Ishikawa (cell line): ENCODE data around the gene TXNRD3.

Experiments used
- CEBPB ChIP-seq: IDR thresholded peaks from 2 replicates; pipeline ENCODE4 v1.6.1; 2012
- CREB1 ChIP-seq: IDR thresholded peaks from 2 replicates; pipeline ENCODE4 v1.6.1; 2012; ENCODE audit warnings: low read depth
- EGR1 ChIP-seq: IDR thresholded peaks from 2 replicates; pipeline ENCODE4 v1.6.1; 2012
- EP300 ChIP-seq: IDR thresholded peaks from 2 replicates; pipeline ENCODE4 v1.6.1; 2012; ENCODE audit warnings: borderline replicate concordance
- FOXM1 ChIP-seq: IDR thresholded peaks from 2 replicates; pipeline ENCODE4 v1.6.1; 2012; ENCODE audit warnings: low read depth, borderline replicate concordance
- MAX ChIP-seq: IDR thresholded peaks from 2 replicates; pipeline ENCODE4 v1.6.1; 2012
- NFIC ChIP-seq: IDR thresholded peaks from 2 replicates; pipeline ENCODE4 v1.6.1; 2012
- RAD21 ChIP-seq: IDR thresholded peaks from 2 replicates; pipeline ENCODE4 v1.6.1; 2012; ENCODE audit warnings: low read depth
- REST ChIP-seq: IDR thresholded peaks from 2 replicates; pipeline ENCODE4 v1.6.1; 2012; ENCODE audit warnings: low read depth, mild to moderate bottlenecking
- TAF1 ChIP-seq: IDR thresholded peaks from 2 replicates; pipeline ENCODE4 v1.6.1; 2012; ENCODE audit warnings: low read depth, mild to moderate bottlenecking
- TCF12 ChIP-seq: IDR thresholded peaks from 2 replicates; pipeline ENCODE4 v1.6.1; 2012; ENCODE audit warnings: low read depth
- TEAD4 ChIP-seq: IDR thresholded peaks from 2 replicates; pipeline ENCODE4 v1.6.1; 2012
- USF1 ChIP-seq: IDR thresholded peaks from 2 replicates; pipeline ENCODE4 v1.6.1; 2012
- YY1 ChIP-seq: IDR thresholded peaks from 2 replicates; pipeline ENCODE4 v1.6.1; 2012; ENCODE audit warnings: low read depth
- ZBTB7A ChIP-seq: IDR thresholded peaks from 2 replicates; pipeline ENCODE4 v1.6.1; 2012; ENCODE audit warnings: low read depth

TXNRD3 gene

GRCh38 chr3:126582311-126582710 lies 72.6 kb downstream of the TXNRD3 start:
- TF ChIP-seq CREB1 (no peak), NFIC (no peak)

- TF ChIP-seq TEAD4 (no peak), ZBTB7A (no peak), EGR1 (no peak), MAX (no peak), RAD21 (no peak), EP300 (no peak), CREB1 (no peak), FOXM1 (no peak), USF1 (no peak), TAF1 (no peak), NFIC (no peak), TCF12 (no peak), CEBPB (no peak), REST (no peak), YY1 (no peak)
These were observed 73.4 kb downstream of the TXNRD3 start for GRCh38 chr3:126581569-126581968.

- TF ChIP-seq TEAD4, result no peak
These were observed 74.2 kb downstream of the TXNRD3 start for GRCh38 chr3:126580746-126581145.

- TF ChIP-seq REST (no peak), FOXM1 (no peak), EGR1 (no peak), TCF12 (no peak), CREB1 (no peak), MAX (no peak), NFIC (no peak), RAD21 (no peak), CEBPB (no peak), USF1 (no peak), YY1 (no peak), EP300 (no peak), ZBTB7A (no peak), TEAD4 (no peak), TAF1 (no peak)
These were observed 76.2 kb downstream of the TXNRD3 start for GRCh38 chr3:126578702-126579101.

- no peak for TF ChIP-seq FOXM1
- TF ChIP-seq YY1, result no peak
- TF ChIP-seq NFIC, result no peak
- TF ChIP-seq RAD21, result no peak
- no peak for TF ChIP-seq TCF12
- no peak for TF ChIP-seq CREB1
- no peak for TF ChIP-seq ZBTB7A
- TF ChIP-seq TAF1, result no peak
- no peak for TF ChIP-seq TEAD4
- no peak for TF ChIP-seq MAX
- no peak for TF ChIP-seq USF1
- no peak for TF ChIP-seq CEBPB
- TF ChIP-seq EP300, result no peak
- no peak for TF ChIP-seq EGR1
- no peak for TF ChIP-seq REST
These were observed 77.7 kb downstream of the TXNRD3 start for GRCh38 chr3:126577261-126577660.
